ENCODE measurements around the gene MSMP. TPM values are rescaled to one million over a fixed set of nuclear protein-coding genes. Genes with fewer than 3 reads are reported as not detected.

MSMP gene
- total and polyA plus RNA-seq, 2 experiments from 2014 or later: 0.81 TPM; not detected in 1

DNA sequence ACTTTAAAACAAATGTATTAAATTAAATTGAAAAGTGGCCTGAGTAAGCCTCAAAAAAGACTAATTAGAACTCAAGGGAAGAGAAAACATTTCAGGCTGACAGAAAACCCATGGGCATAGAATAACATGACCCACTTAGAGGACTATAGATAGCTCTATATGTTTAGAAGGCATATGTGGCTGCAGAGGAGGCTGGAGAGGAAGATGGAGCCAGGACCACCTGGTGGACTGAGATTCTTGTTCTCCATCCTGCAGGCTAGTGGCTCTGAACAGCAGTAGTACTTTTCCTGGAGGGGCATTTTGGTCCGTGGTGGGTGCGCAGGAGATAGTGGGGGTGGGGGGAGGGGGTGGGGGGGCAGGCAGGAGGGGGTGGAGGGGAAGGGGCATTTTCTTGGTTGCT lies 27.0 kb upstream of the MSMP start:
- Histone ChIP-seq H3K4me1 (ENCODE audit: insufficient read depth) (peaks cover 3% of the 10 kb centered on the region), H3K4me2 (no peak overlapping the region), H3K79me2 (replicated peaks; ENCODE audit: insufficient read depth) (no peaks in the 10 kb centered on the region), H2AFZ (no peak overlapping the region), H3K27ac (ENCODE audit: low read depth) (no peak overlapping the region), H3K4me3 (no peak overlapping the region), H3K27me3 (ENCODE audit: insufficient read depth) (no peaks in the 10 kb centered on the region), H4K20me1 (replicated peaks; ENCODE audit: insufficient read depth) (0 out of 2 replicates have a peak, but pooled peaks cover 3% of the 10 kb centered on the region), H3K36me3 (ENCODE audit: insufficient read depth) (no peaks in the 10 kb centered on the region), H3K9me2 (ENCODE audit: insufficient read depth) (no peaks in the 10 kb centered on the region), H3F3A (replicated peaks; ENCODE audit: low read depth) (no peaks in the 10 kb centered on the region)
- H3K27me3 Mint-ChIP-seq (ENCODE audit: insufficient read depth, low read depth, poor library complexity): no peaks in the 10 kb centered on the region
- H3K36me3 Mint-ChIP-seq (ENCODE audit: low read depth): peaks cover 12% of the 10 kb centered on the region
- peaks cover 2% of the 10 kb centered on the region; the same call in 2 of the 3 replicates for H3K4me1 Mint-ChIP-seq
- DNase-seq (ENCODE audit: low spot score) (no peak), ATAC-seq (no peak)
- TF ChIP-seq JUNB (IDR thresholded peaks at IDR 0.05; ENCODE audit: unreplicated experiment): no peak
- no peak for TF ChIP-seq EZH2phosphoT487 (IDR thresholded peaks at IDR 0.05; ENCODE audit: unreplicated experiment)
- no peak for TF ChIP-seq ZNF114 (CRISPR knock-in tag; IDR thresholded peaks at IDR 0.05)
- TF ChIP-seq, protein P1, sequence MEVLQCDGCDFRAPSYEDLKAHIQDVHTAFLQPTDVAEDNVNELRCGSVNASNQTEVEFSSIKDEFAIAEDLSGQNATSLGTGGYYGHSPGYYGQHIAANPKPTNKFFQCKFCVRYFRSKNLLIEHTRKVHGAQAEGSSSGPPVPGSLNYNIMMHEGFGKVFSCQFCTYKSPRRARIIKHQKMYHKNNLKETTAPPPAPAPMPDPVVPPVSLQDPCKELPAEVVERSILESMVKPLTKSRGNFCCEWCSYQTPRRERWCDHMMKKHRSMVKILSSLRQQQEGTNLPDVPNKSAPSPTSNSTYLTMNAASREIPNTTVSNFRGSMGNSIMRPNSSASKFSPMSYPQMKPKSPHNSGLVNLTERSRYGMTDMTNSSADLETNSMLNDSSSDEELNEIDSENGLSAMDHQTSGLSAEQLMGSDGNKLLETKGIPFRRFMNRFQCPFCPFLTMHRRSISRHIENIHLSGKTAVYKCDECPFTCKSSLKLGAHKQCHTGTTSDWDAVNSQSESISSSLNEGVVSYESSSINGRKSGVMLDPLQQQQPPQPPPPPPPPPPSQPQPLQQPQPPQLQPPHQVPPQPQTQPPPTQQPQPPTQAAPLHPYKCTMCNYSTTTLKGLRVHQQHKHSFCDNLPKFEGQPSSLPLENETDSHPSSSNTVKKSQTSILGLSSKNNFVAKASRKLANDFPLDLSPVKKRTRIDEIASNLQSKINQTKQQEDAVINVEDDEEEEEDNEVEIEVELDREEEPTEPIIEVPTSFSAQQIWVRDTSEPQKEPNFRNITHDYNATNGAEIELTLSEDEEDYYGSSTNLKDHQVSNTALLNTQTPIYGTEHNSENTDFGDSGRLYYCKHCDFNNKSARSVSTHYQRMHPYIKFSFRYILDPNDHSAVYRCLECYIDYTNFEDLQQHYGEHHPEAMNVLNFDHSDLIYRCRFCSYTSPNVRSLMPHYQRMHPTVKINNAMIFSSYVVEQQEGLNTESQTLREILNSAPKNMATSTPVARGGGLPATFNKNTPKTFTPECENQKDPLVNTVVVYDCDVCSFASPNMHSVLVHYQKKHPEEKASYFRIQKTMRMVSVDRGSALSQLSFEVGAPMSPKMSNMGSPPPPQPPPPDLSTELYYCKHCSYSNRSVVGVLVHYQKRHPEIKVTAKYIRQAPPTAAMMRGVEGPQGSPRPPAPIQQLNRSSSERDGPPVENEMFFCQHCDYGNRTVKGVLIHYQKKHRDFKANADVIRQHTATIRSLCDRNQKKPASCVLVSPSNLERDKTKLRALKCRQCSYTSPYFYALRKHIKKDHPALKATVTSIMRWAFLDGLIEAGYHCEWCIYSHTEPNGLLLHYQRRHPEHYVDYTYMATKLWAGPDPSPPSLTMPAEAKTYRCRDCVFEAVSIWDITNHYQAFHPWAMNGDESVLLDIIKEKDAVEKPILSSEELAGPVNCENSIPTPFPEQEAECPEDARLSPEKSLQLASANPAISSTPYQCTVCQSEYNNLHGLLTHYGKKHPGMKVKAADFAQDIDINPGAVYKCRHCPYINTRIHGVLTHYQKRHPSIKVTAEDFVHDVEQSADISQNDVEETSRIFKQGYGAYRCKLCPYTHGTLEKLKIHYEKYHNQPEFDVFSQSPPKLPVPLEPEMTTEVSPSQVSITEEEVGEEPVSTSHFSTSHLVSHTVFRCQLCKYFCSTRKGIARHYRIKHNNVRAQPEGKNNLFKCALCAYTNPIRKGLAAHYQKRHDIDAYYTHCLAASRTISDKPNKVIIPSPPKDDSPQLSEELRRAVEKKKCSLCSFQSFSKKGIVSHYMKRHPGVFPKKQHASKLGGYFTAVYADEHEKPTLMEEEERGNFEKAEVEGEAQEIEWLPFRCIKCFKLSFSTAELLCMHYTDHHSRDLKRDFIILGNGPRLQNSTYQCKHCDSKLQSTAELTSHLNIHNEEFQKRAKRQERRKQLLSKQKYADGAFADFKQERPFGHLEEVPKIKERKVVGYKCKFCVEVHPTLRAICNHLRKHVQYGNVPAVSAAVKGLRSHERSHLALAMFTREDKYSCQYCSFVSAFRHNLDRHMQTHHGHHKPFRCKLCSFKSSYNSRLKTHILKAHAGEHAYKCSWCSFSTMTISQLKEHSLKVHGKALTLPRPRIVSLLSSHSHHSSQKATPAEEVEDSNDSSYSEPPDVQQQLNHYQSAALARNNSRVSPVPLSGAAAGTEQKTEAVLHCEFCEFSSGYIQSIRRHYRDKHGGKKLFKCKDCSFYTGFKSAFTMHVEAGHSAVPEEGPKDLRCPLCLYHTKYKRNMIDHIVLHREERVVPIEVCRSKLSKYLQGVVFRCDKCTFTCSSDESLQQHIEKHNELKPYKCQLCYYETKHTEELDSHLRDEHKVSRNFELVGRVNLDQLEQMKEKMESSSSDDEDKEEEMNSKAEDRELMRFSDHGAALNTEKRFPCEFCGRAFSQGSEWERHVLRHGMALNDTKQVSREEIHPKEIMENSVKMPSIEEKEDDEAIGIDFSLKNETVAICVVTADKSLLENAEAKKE (CRISPR knock-in tag; IDR thresholded peaks at IDR 0.05): no peak
- no peak for TF ChIP-seq POLR2AphosphoS5 (IDR thresholded peaks at IDR 0.05; ENCODE audit: low read depth)
- TF ChIP-seq NANOG (IDR thresholded peaks at IDR 0.05; ENCODE audit: borderline replicate concordance): no peak
- no peak overlapping the region for H3K27ac Mint-ChIP-seq
- H3K4me3 Mint-ChIP-seq: no peak overlapping the region
- no peaks in the 10 kb centered on the region for H3K9me3 Mint-ChIP-seq

DNA sequence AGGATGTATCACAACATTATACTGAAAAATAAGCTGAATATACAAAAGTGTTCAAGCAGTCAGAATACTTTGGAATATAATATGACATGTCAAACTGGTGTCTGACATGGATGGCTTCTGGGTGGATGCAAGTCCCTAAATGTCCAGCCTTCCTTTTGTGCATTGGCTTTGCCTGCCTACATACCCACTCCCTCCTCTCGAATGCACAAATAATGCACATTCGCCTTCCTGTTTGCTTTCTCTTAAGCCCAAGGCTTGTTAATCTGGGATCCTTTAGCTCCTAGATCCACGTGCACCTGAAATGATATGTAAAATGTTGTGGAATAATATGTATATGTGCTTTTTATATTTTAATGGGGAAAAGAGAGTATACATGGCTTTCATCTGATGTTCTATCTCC lies 24.4 kb upstream of the MSMP start:
- H3K4me1 Mint-ChIP-seq: peaks cover 16% of the 10 kb centered on the region
- Histone ChIP-seq H3F3A (replicated peaks; ENCODE audit: low read depth) (0 out of 2 replicates have a peak, but pooled peaks cover 4% of the 10 kb centered on the region), H3K27me3 (ENCODE audit: insufficient read depth) (no peaks in the 10 kb centered on the region), H3K4me1 (ENCODE audit: insufficient read depth) (peaks cover 16% of the 10 kb centered on the region), H2AFZ (no peak overlapping the region), H4K20me1 (replicated peaks; ENCODE audit: insufficient read depth) (0 out of 2 replicates have a peak, but pooled peaks cover 3% of the 10 kb centered on the region), H3K4me3 (no peak overlapping the region), H3K4me2 (no peak overlapping the region), H3K79me2 (replicated peaks; ENCODE audit: insufficient read depth) (no peaks in the 10 kb centered on the region), H3K27ac (ENCODE audit: low read depth) (no peak overlapping the region), H3K36me3 (ENCODE audit: insufficient read depth) (no peaks in the 10 kb centered on the region), H3K9me2 (ENCODE audit: insufficient read depth) (no peaks in the 10 kb centered on the region)
- H3K9me3 Mint-ChIP-seq: no peaks in the 10 kb centered on the region
- no peak overlapping the region for H3K27ac Mint-ChIP-seq
- peaks cover 7% of the 10 kb centered on the region for H3K36me3 Mint-ChIP-seq (ENCODE audit: low read depth)
- DNase-seq (ENCODE audit: low spot score) (no peak), ATAC-seq (no peak)
- no peak overlapping the region for H3K4me3 Mint-ChIP-seq
- H3K27me3 Mint-ChIP-seq (ENCODE audit: insufficient read depth, low read depth, poor library complexity): no peaks in the 10 kb centered on the region
- TF ChIP-seq STAT1 (IDR thresholded peaks at IDR 0.05; ENCODE audit: unreplicated experiment) (no peak), EZH2 (IDR thresholded peaks at IDR 0.05; ENCODE audit: low read depth, unreplicated experiment) (no peak), ZNF114 (CRISPR knock-in tag; IDR thresholded peaks at IDR 0.05) (no peak), CREB1 (CRISPR knock-in tag; IDR thresholded peaks at IDR 0.05; ENCODE audit: low read depth) (no peak), NANOG (IDR thresholded peaks at IDR 0.05; ENCODE audit: borderline replicate concordance) (no peak), ZNF331 (CRISPR knock-in tag; IDR thresholded peaks at IDR 0.05; ENCODE audit: low read depth) (no peak), EZH2phosphoT487 (IDR thresholded peaks at IDR 0.05; ENCODE audit: unreplicated experiment) (no peak)
- TF ChIP-seq, protein P2, sequence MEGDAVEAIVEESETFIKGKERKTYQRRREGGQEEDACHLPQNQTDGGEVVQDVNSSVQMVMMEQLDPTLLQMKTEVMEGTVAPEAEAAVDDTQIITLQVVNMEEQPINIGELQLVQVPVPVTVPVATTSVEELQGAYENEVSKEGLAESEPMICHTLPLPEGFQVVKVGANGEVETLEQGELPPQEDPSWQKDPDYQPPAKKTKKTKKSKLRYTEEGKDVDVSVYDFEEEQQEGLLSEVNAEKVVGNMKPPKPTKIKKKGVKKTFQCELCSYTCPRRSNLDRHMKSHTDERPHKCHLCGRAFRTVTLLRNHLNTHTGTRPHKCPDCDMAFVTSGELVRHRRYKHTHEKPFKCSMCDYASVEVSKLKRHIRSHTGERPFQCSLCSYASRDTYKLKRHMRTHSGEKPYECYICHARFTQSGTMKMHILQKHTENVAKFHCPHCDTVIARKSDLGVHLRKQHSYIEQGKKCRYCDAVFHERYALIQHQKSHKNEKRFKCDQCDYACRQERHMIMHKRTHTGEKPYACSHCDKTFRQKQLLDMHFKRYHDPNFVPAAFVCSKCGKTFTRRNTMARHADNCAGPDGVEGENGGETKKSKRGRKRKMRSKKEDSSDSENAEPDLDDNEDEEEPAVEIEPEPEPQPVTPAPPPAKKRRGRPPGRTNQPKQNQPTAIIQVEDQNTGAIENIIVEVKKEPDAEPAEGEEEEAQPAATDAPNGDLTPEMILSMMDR (conservative IDR thresholded peaks at IDR 0.05; ENCODE audit: low read depth in 2 of 2): no peak
- TF ChIP-seq, protein P3, sequence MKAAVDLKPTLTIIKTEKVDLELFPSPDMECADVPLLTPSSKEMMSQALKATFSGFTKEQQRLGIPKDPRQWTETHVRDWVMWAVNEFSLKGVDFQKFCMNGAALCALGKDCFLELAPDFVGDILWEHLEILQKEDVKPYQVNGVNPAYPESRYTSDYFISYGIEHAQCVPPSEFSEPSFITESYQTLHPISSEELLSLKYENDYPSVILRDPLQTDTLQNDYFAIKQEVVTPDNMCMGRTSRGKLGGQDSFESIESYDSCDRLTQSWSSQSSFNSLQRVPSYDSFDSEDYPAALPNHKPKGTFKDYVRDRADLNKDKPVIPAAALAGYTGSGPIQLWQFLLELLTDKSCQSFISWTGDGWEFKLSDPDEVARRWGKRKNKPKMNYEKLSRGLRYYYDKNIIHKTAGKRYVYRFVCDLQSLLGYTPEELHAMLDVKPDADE (IDR thresholded peaks at IDR 0.05): no peak

Data from GM23338 (cell line).